ENCODE measurements around the gene ARHGAP22. TPM values are rescaled to one million over a fixed set of nuclear protein-coding genes. Genes with fewer than 3 reads are reported as not detected.

Gene ARHGAP22
- total and polyA plus RNA-seq, 11 donors: 1.1 to 9.5 (median 2.8) TPM

DNA sequence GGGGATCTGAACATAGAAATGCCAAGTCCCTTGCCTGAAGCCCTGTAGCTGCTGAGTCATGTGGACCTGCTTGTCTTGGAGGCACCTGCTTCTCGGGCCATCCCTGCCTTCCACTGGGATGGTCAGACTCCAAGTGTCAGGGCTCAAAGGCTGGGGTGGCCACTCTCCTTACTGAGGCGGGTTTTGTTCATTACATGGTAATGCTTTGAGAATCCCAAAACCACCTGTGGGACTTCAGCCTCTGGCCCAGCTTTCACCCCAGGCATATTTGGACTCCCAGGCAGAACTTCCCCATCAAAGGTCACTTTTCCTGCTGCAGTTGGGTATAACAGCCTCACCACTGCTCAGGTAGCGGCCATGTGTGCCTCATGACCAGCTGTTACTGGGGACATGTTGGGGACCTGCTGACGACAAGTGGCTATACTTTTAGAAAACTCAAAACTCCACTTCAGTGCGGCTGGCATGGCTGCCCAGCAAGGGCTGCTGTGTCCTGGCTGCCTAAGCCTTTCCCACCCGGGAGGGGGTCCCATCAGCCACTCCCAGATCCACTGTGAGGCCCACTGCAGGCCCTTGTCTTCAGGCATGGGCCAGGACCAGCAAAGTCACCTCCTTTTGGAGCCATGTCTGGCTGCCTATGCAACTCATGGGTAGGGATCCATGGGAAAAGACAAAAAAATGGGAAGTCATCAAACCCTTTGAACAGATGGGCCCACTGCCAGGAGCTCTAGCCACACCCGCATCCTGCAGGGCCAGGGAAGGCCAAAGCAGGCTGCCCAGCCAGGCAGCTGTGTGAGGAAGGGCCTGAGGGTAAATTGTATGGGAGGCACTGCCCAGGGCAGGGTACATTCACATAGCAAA lies 96.7 kb downstream of the ARHGAP22 start:
- Histone ChIP-seq H3K27me3 (no peaks in the 10 kb centered on the region), H3K4me3 (no peak overlapping the region), H3K36me3 (no peaks in the 10 kb centered on the region), H3K4me1 (peaks cover 0 to 51% (median 19%) of the 10 kb centered on the region in 12 donors), H3K9me3 (no peaks in the 10 kb centered on the region), H3K27ac (no peak overlapping the region)
- WGBS, 4 donors: 85 to 92% (median 88%) methylated on average over 7 of the region's 7 CpGs
- intact Hi-C loops (cut with DNase I): loop anchor here in 8 of 10 donors (2.0 to 10.0 kb wide), 7 partner anchors 61 to 291 kb away; partner anchors contain the start of gene MAPK8 (in 1 of the 8)
- ATAC-seq (peak in 3 of 4 donors; percentile 35 to 41 (median 40)), DNase-seq (peak; percentile 46 to 78 (median 53))
- TF ChIP-seq CTCF (IDR thresholded peaks at IDR 0.05) (no peak), POLR2A (IDR thresholded peaks at IDR 0.05) (no peak)

DNA sequence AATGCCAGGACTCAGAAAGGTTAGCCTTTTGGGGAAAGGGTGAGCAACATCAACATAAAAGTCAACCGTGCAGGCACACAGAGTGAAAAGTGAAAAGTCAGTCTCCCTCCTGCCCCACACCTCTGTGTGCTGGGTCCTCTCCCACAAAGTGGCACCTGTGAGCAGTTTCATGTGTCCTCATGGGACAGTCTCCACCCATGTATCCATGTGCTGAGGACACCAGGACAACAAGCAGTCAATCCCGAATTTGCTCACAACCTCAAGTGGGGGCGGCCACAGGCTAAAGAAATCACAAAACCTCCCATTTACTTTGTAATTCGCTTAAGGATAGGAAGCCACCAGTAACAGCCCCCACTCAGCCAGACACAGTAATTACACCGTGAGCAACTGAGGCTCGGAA lies 97.4 kb downstream of the ARHGAP22 start:
- ATAC-seq: no peak
- no peaks in the 10 kb centered on the region for H3K27me3 ChIP-seq
- H3K4me1 ChIP-seq: peaks cover 0 to 46% (median 19%) of the 10 kb centered on the region in 12 donors
- H3K36me3 ChIP-seq: no peaks in the 10 kb centered on the region
- peak in 1 of 5 donors; percentile 15 for DNase-seq
- H3K27ac ChIP-seq: no peak overlapping the region
- TF ChIP-seq CTCF (IDR thresholded peaks at IDR 0.05): no peak
- TF ChIP-seq POLR2A (IDR thresholded peaks at IDR 0.05): no peak
- no peaks in the 10 kb centered on the region for H3K9me3 ChIP-seq
- WGBS, 4 donors: 89 to 96% (median 90%) methylated on average over 4 to 6 of the region's 6 CpGs
- no peak overlapping the region for H3K4me3 ChIP-seq
- intact Hi-C loops (cut with DNase I): loop anchor here in 6 of 10 donors (5.0 to 10.0 kb wide), 5 partner anchors 60 to 290 kb away; partner anchors contain the start of gene MAPK8 (in 1 of the 6)

DNA sequence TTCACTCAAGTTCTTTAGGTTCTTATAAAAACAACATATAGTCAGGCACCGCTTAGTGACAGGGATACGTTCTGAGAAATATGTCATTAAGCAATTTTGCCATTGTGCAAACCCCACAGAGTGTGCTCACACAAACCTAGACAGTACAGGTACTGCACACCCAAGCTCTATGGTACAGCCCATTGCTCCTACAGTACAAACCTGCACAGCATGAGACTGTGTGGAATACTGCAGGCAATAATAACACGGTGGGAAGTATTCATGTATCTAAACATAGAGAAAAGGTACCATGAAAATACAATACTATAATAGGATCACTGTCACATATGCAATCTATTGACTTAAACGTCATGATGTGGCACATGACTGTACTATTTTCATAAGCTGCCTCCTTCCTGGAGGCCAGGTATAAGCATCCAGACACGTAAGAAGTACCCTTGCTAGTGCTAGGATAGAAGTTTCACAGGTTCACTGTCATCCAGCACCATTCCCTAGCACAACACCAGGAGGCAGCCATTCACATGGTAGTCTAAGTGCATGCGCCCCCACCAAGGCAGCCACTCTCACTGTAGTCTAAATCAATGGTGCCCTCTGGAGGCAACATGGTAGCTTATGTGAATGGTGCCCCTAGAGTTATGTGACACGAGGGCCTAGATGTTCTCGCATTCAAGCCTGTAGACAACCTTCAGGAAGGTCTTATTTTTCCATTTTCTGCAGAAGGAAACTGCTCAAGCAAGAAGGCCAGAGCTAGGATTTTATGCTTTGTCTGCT lies 98.5 kb downstream of the ARHGAP22 start:
- H3K27me3 ChIP-seq: no peaks in the 10 kb centered on the region
- no peaks in the 10 kb centered on the region for H3K36me3 ChIP-seq
- no peak overlapping the region for H3K27ac ChIP-seq
- WGBS, 4 donors: 89 to 93% (median 90%) methylated on average over 8 of the region's 8 CpGs
- H3K9me3 ChIP-seq: no peaks in the 10 kb centered on the region
- intact Hi-C loops (cut with DNase I): loop anchor here in 6 of 10 donors (5.0 to 10.0 kb wide), 5 partner anchors 59 to 289 kb away; partner anchors contain the start of gene MAPK8 (in 1 of the 6)
- H3K4me1 ChIP-seq: peaks cover 0 to 40% (median 19%) of the 10 kb centered on the region in 12 donors
- ATAC-seq: peak in 1 of 4 donors; percentile 40
- no peak overlapping the region for H3K4me3 ChIP-seq
- DNase-seq: peak in 1 of 5 donors; percentile 11
- TF ChIP-seq POLR2A (IDR thresholded peaks at IDR 0.05): no peak
- peak in 6 of 12 donors; percentile 6 to 29 (median 18) for TF ChIP-seq CTCF (IDR thresholded peaks at IDR 0.05)

All from heart left ventricle (tissue), 16 donors.